Motor neuron (in vitro differentiated cells): ENCODE data around the gene RAB3IL1. TPM values are rescaled to one million over a fixed set of nuclear protein-coding genes. Genes with fewer than 3 reads are reported as not detected.

Experiments used
- ATAC-seq, 8 experiments: fragments of 200-7000 bp; cut with Tn5 transposase; replicated peaks in 6 of 8; 2 replicates each; pipeline ENCODE4 v1.8.0; 2021; ENCODE audit warnings: mild to moderate bottlenecking in 8 of 8, moderate library complexity in 8 of 8
- H3K27ac ChIP-seq, 2 donors: fragments of 250-450 bp; sonication (Bioruptor Pico); 2 replicates each; pipeline ENCODE4 v1.9.0; 2021; ENCODE audit warnings: antibody characterized with exemption in 2 of 2, mild to moderate bottlenecking in 2 of 2, moderate library complexity in 1 of 2
- H3K4me1 ChIP-seq, 2 donors: fragments of 250-450 bp; sonication (Bioruptor Pico); replicated peaks in 1 of 2; 2 replicates each; pipeline ENCODE4 v1.6.1; 2021; ENCODE audit warnings: antibody characterized with exemption in 2 of 2, mild to moderate bottlenecking in 2 of 2, moderate library complexity in 1 of 2
- H3K4me3 ChIP-seq, 5 donors: fragments of 250-450 bp; sonication (Bioruptor Pico); 2 replicates each; pipeline ENCODE4 v1.9.0; 2021; ENCODE audit warnings: antibody characterized with exemption in 5 of 5, mild to moderate bottlenecking in 5 of 5, moderate library complexity in 4 of 5
- WGBS, 10 experiments: fragments of 450-650 bp; shearing (Covaris generic); methylation state at CpG; one replicate each; pipeline ENCODE4 v1.0.0; 2022; 5-methylcytosine and 5-hydroxymethylcytosine counted together
- in situ Hi-C, 9 experiments: fragments of 400-800 bp; cut with MboI; loops; one replicate each; pipeline ENCODE4 v1.15.0; 2021; ENCODE audit warnings: low sequenced_read_pairs in 9 of 9, low pct_unique_long_range_greater_than_20kb in 2 of 9; ENCODE audit not compliant: unreplicated experiment in 9 of 9
- total RNA-seq, 8 experiments: library from RNA; unstranded; fragments of 300-600 nt; gene quantifications; 2 replicates each; pipeline versions ENCODE4 v1.2.3 to v1.2.4, GENCODE V29; 2022

Gene RAB3IL1
- total RNA-seq, 8 experiments from 2014 or later = 0.50 to 12.8 (median 2.5) TPM

GRCh38 chr11:61895046-61895717 lies 22.2 kb downstream of the RAB3IL1 start:
- Histone ChIP-seq H3K27ac (no peak overlapping the region), H3K4me1 (peaks cover 26 to 32% of the 10 kb centered on the region in 2 donors), H3K4me3 (no peak overlapping the region)
- 63 to 100% (median 83%) methylated on average over 1 to 17 of the region's 17 CpGs for WGBS, 10 experiments
- no peak for ATAC-seq
- in situ Hi-C loops = loop anchor here in 6 of 9 experiments (5.0 to 25.0 kb wide), 4 partner anchors 50 to 192 kb away; no protein-coding TSS in a partner anchor

- in situ Hi-C loops = loop anchor here in 5 of 9 experiments (10.0 to 25.0 kb wide), 3 partner anchors 51 to 193 kb away; no protein-coding TSS in a partner anchor
- Histone ChIP-seq H3K27ac (no peak overlapping the region), H3K4me3 (no peak overlapping the region), H3K4me1 (peaks cover 19 to 27% of the 10 kb centered on the region in 2 donors)
- 45 to 100% (median 55%) methylated on average over 1 to 4 of the region's 5 CpGs; no CpG with 5 or more reads in 3 of the 10 experiments for WGBS, 10 experiments
- no peak for ATAC-seq
These were observed 23.4 kb downstream of the RAB3IL1 start for GRCh38 chr11:61893981-61894380.

- H3K4me3 ChIP-seq = peak overlapping the region; percentile 48 to 70 (median 56)
- ATAC-seq = no peak
- peaks cover 7 to 12% of the 10 kb centered on the region in 2 donors for H3K4me1 ChIP-seq
- in situ Hi-C loops = loop anchor here in 5 of 9 experiments (10.0 to 25.0 kb wide), 3 partner anchors 53 to 195 kb away; no protein-coding TSS in a partner anchor
- 80 to 83% methylated on average over 2 to 3 of the region's 12 CpGs; no CpG with 5 or more reads in 8 of the 10 experiments for WGBS, 10 experiments
- peak overlapping the region in 1 of 2 donors; percentile 14 for H3K27ac ChIP-seq
These were observed 25.3 kb downstream of the RAB3IL1 start for GRCh38 chr11:61892085-61892370.

- 0% methylated on average over 1 to 3 of the region's 96 CpGs; no CpG with 5 or more reads in 8 of the 10 experiments for WGBS, 10 experiments
- in situ Hi-C loops = loop anchor here in 5 of 9 experiments (10.0 to 25.0 kb wide), 3 partner anchors 53 to 196 kb away; no protein-coding TSS in a partner anchor
- Histone ChIP-seq H3K4me3 (peak within 1 kb of the TSS; percentile 48 to 70 (median 56)), H3K4me1 (peaks cover 7 to 12% of the 10 kb centered on the region in 2 donors), H3K27ac (peak within 1 kb of the TSS in 1 of 2 donors; percentile 70)
- peak; percentile 69 to 88 (median 82) for ATAC-seq
These were observed 25.9 kb downstream of the RAB3IL1 start, which contains the start of gene FADS3 for GRCh38 chr11:61891331-61892084. Gene FADS3 (minus strand): TSS chr11:61891545. CDS start chr11:61891381, 164 bp downstream.

GRCh38 chr11:61890529-61891330 lies 26.6 kb downstream of the RAB3IL1 start:
- Histone ChIP-seq H3K4me1 (peaks cover 7 to 12% of the 10 kb centered on the region in 2 donors), H3K27ac (peak overlapping the region in 1 of 2 donors; percentile 70), H3K4me3 (peak overlapping the region; percentile 48 to 70 (median 56))
- ATAC-seq = peak; percentile 10 to 66 (median 50)
- WGBS, 10 experiments = 0% methylated on average over 1 of the region's 38 CpGs; no CpG with 5 or more reads in 9 of the 10 experiments
- in situ Hi-C loops = loop anchor here in 5 of 9 experiments (10.0 to 25.0 kb wide), 3 partner anchors 54 to 197 kb away; no protein-coding TSS in a partner anchor

GRCh38 chr11:61889831-61890230 lies 27.5 kb downstream of the RAB3IL1 start:
- H3K4me3 ChIP-seq = peak overlapping the region in 2 of 5 donors; percentile 55 to 61
- no peak for ATAC-seq
- H3K4me1 ChIP-seq = peaks cover 7 to 12% of the 10 kb centered on the region in 2 donors
- no peak overlapping the region for H3K27ac ChIP-seq
- in situ Hi-C loops = loop anchor here in 5 of 9 experiments (10.0 to 25.0 kb wide), 3 partner anchors 55 to 197 kb away; no protein-coding TSS in a partner anchor
- 76 to 100% (median 87%) methylated on average over 1 to 10 of the region's 10 CpGs; no CpG with 5 or more reads in 4 of the 10 experiments for WGBS, 10 experiments

- Histone ChIP-seq H3K4me3 (no peak overlapping the region), H3K4me1 (peaks cover 7 to 12% of the 10 kb centered on the region in 2 donors), H3K27ac (no peak overlapping the region)
- WGBS, 10 experiments = 70 to 100% (median 88%) methylated on average over 1 to 7 of the region's 12 CpGs; no CpG with 5 or more reads in 5 of the 10 experiments
- in situ Hi-C loops = loop anchor here in 4 of 9 experiments (25.0 kb wide), 2 partner anchors 174 to 199 kb away; no protein-coding TSS in a partner anchor
- ATAC-seq = no peak
These were observed 28.8 kb downstream of the RAB3IL1 start for GRCh38 chr11:61888590-61888989.

- H3K27ac ChIP-seq = no peak overlapping the region
- in situ Hi-C loops = loop anchor here in 4 of 9 experiments (25.0 kb wide), 2 partner anchors 174 to 199 kb away; no protein-coding TSS in a partner anchor
- H3K4me1 ChIP-seq = peaks cover 7 to 12% of the 10 kb centered on the region in 2 donors
- H3K4me3 ChIP-seq = no peak overlapping the region
- no peak for ATAC-seq
- 76 to 100% (median 89%) methylated on average over 1 to 3 of the region's 7 CpGs; no CpG with 5 or more reads in 5 of the 10 experiments for WGBS, 10 experiments
These were observed 29.4 kb downstream of the RAB3IL1 start for GRCh38 chr11:61887839-61888494.

GRCh38 chr11:61886643-61887042 lies 30.7 kb downstream of the RAB3IL1 start:
- Histone ChIP-seq H3K4me1 (peaks cover 7 to 12% of the 10 kb centered on the region in 2 donors), H3K4me3 (no peak overlapping the region), H3K27ac (no peak overlapping the region)
- 90 to 100% (median 95%) methylated on average over 1 to 2 of the region's 3 CpGs; no CpG with 5 or more reads in 6 of the 10 experiments for WGBS, 10 experiments
- no peak for ATAC-seq
- in situ Hi-C loops = loop anchor here in 4 of 9 experiments (25.0 kb wide), 2 partner anchors 176 to 201 kb away; no protein-coding TSS in a partner anchor

GRCh38 chr11:61885784-61886580 lies 31.4 kb downstream of the RAB3IL1 start:
- Histone ChIP-seq H3K27ac (no peak overlapping the region), H3K4me1 (peaks cover 12% of the 10 kb centered on the region in 2 donors), H3K4me3 (no peak overlapping the region)
- in situ Hi-C loops = loop anchor here in 4 of 9 experiments (25.0 kb wide), 2 partner anchors 176 to 201 kb away; no protein-coding TSS in a partner anchor
- WGBS, 10 experiments = no CpG with 5 or more reads among the region's 13 CpGs
- ATAC-seq = no peak
